Suprapubic skin (tissue), 4 donors: ENCODE data around the gene ABHD16A.

Experiments
- CTCF ChIP-seq, 2 donors: fragments of 200-600 bp in 1 of 2; fragments of 450-650 bp in 1 of 2; sonication (generic) in 1 of 2; IDR thresholded peaks; one replicate each; pipeline ENCODE4 v1.5.1; 2016 to 2019; ENCODE audit warnings: antibody characterized with exemption in 2 of 2, mild to moderate bottlenecking in 1 of 2, moderate library complexity in 1 of 2
- POLR2A ChIP-seq, 2 donors: fragments of 450-650 bp; IDR thresholded peaks; one replicate each; pipeline ENCODE4 v1.6.1; 2017; ENCODE audit warnings: antibody characterized with exemption in 2 of 2, mild to moderate bottlenecking in 2 of 2, moderate library complexity in 2 of 2
- POLR2AphosphoS5 ChIP-seq, 3 donors: sonication (generic); formaldehyde crosslinking; IDR thresholded peaks; one replicate each; pipeline ENCODE4 v1.6.1; 2017; ENCODE audit warnings: antibody characterized with exemption in 3 of 3

- TF ChIP-seq POLR2A (IDR thresholded peaks at IDR 0.05) (no peak), POLR2AphosphoS5 (IDR thresholded peaks at IDR 0.05) (no peak), CTCF (IDR thresholded peaks at IDR 0.05) (no peak)
Observed at GRCh38 chr6:31723980-31724691, 21.0 kb upstream of the ABHD16A start.
